Measurements from ENCODE around the gene IFNA21. TPM values are rescaled to one million over a fixed set of nuclear protein-coding genes. Genes with fewer than 3 reads are reported as not detected.

IFNA21 gene
- total RNA-seq, 1 experiment from 2014 or later, result not detected

GRCh38 chr9:21155501-21155900, 11.0 kb downstream of the IFNA21 start:
- H3K4me3 Mint-ChIP-seq (ENCODE audit: low read depth, unreplicated experiment), result no peak overlapping the region
- no peaks in the 10 kb centered on the region for H3K9me3 Mint-ChIP-seq (ENCODE audit: low read depth, unreplicated experiment)
- intact Hi-C loops (cut with micrococcal nuclease; ENCODE audit: unreplicated experiment), result no loop called here
- CTCF ChIA-PET, result no interaction called here
- no TSS peak for BruUV-seq (replicated peaks)
- H3K27me3 Mint-ChIP-seq (ENCODE audit: unreplicated experiment), result peaks cover under 1% of the 10 kb centered on the region
- no peaks in the 10 kb centered on the region for H3K36me3 Mint-ChIP-seq (ENCODE audit: insufficient read depth, unreplicated experiment)
- DNase-seq, result no peak
- no peak overlapping the region for H3K27ac Mint-ChIP-seq (ENCODE audit: unreplicated experiment)
- TF ChIP-seq CTCF (IDR thresholded peaks at IDR 0.05; ENCODE audit: unreplicated experiment), result no peak
- peaks cover 10% of the 10 kb centered on the region for H3K4me1 Mint-ChIP-seq (ENCODE audit: low read depth, unreplicated experiment)

- peak; percentile 22 for DNase-seq
- Mint-ChIP-seq H3K4me3 (ENCODE audit: low read depth, unreplicated experiment) (no peak overlapping the region), H3K36me3 (ENCODE audit: insufficient read depth, unreplicated experiment) (no peaks in the 10 kb centered on the region), H3K4me1 (ENCODE audit: low read depth, unreplicated experiment) (peaks cover 10% of the 10 kb centered on the region), H3K9me3 (ENCODE audit: low read depth, unreplicated experiment) (peaks cover 3% of the 10 kb centered on the region), H3K27ac (ENCODE audit: unreplicated experiment) (no peak overlapping the region), H3K27me3 (ENCODE audit: unreplicated experiment) (peaks cover 12% of the 10 kb centered on the region)
- intact Hi-C loops (cut with micrococcal nuclease; ENCODE audit: unreplicated experiment), result no loop called here
- CTCF ChIA-PET, result interaction anchor here (0.6 kb wide), 1 partner anchor 828 kb away, joined by 3 read pairs; no protein-coding TSS in a partner anchor
- BruUV-seq (replicated peaks), result no TSS peak
- TF ChIP-seq CTCF (IDR thresholded peaks at IDR 0.05; ENCODE audit: unreplicated experiment), result no peak
These were observed 12.3 kb downstream of the IFNA21 start for GRCh38 chr9:21154018-21154608.

GRCh38 chr9:21153336-21154017, 13.0 kb downstream of the IFNA21 start:
- Mint-ChIP-seq H3K9me3 (ENCODE audit: low read depth, unreplicated experiment) (peaks cover 3% of the 10 kb centered on the region), H3K4me1 (ENCODE audit: low read depth, unreplicated experiment) (peaks cover 10% of the 10 kb centered on the region), H3K4me3 (ENCODE audit: low read depth, unreplicated experiment) (no peak overlapping the region), H3K36me3 (ENCODE audit: insufficient read depth, unreplicated experiment) (no peaks in the 10 kb centered on the region), H3K27ac (ENCODE audit: unreplicated experiment) (no peak overlapping the region), H3K27me3 (ENCODE audit: unreplicated experiment) (peaks cover 12% of the 10 kb centered on the region)
- CTCF ChIA-PET, result interaction anchor here (0.6 kb wide), 1 partner anchor 829 kb away, joined by 3 read pairs; no protein-coding TSS in a partner anchor
- TF ChIP-seq CTCF (IDR thresholded peaks at IDR 0.05; ENCODE audit: unreplicated experiment), result no peak
- intact Hi-C loops (cut with micrococcal nuclease; ENCODE audit: unreplicated experiment), result no loop called here
- no peak for DNase-seq
- BruUV-seq (replicated peaks), result no TSS peak

- H3K27ac Mint-ChIP-seq (ENCODE audit: unreplicated experiment), result no peak overlapping the region
- H3K4me3 Mint-ChIP-seq (ENCODE audit: low read depth, unreplicated experiment), result no peak overlapping the region
- H3K9me3 Mint-ChIP-seq (ENCODE audit: low read depth, unreplicated experiment), result no peaks in the 10 kb centered on the region
- no TSS peak for BruUV-seq (replicated peaks)
- DNase-seq, result no peak
- CTCF ChIA-PET, result no interaction called here
- TF ChIP-seq CTCF (IDR thresholded peaks at IDR 0.05; ENCODE audit: unreplicated experiment), result no peak
- intact Hi-C loops (cut with micrococcal nuclease; ENCODE audit: unreplicated experiment), result no loop called here
- peaks cover 9% of the 10 kb centered on the region for H3K27me3 Mint-ChIP-seq (ENCODE audit: unreplicated experiment)
- H3K4me1 Mint-ChIP-seq (ENCODE audit: low read depth, unreplicated experiment), result no peaks in the 10 kb centered on the region
- H3K36me3 Mint-ChIP-seq (ENCODE audit: insufficient read depth, unreplicated experiment), result no peaks in the 10 kb centered on the region
These were observed 21.9 kb downstream of the IFNA21 start for GRCh38 chr9:21144603-21145002.

All from Calu3 (cell line).